HUES6 (cell line): Measurements from ENCODE around the gene VSTM2B.

Experiments
- H3K27ac ChIP-seq: 2 replicates; pipeline ENCODE4 v1.7.0; 2013; ENCODE audit warnings: low read depth, mild to moderate bottlenecking, low read length, inconsistent platforms
- H3K27me3 ChIP-seq: 2 replicates; pipeline ENCODE4 v1.6.1; 2013; ENCODE audit warnings: low read length; ENCODE audit not compliant: control insufficient read depth, insufficient read depth
- H3K36me3 ChIP-seq: 2 replicates; pipeline ENCODE4 v1.6.1; 2013; ENCODE audit warnings: low read length; ENCODE audit not compliant: control insufficient read depth, insufficient read depth
- H3K4me1 ChIP-seq: 2 replicates; pipeline ENCODE4 v1.6.1; 2013; ENCODE audit warnings: low read length; ENCODE audit not compliant: control insufficient read depth, insufficient read depth
- H3K4me3 ChIP-seq: 2 replicates; pipeline ENCODE4 v1.5.1; 2013; ENCODE audit warnings: low read depth, low read length
- H3K9ac ChIP-seq: one replicate; pipeline ENCODE4 v1.6.1; 2013; ENCODE audit warnings: mild to moderate bottlenecking, low read length
- H3K9me3 ChIP-seq: 2 replicates; pipeline ENCODE4 v1.6.1; 2013; ENCODE audit warnings: low read depth, low read length; ENCODE audit not compliant: control insufficient read depth, insufficient read depth

The VSTM2B gene

GRCh38 chr19:29573486-29573885 is 47.7 kb downstream of the VSTM2B start:
- no peak overlapping the region for H3K27ac ChIP-seq
- peaks cover 37% of the 10 kb centered on the region for H3K27me3 ChIP-seq
- no peak overlapping the region for H3K4me3 ChIP-seq
- no peak overlapping the region for H3K9ac ChIP-seq
- peaks cover 15% of the 10 kb centered on the region for H3K4me1 ChIP-seq
- no peaks in the 10 kb centered on the region for H3K9me3 ChIP-seq
- no peaks in the 10 kb centered on the region for H3K36me3 ChIP-seq

- Histone ChIP-seq H3K4me1 (peaks cover 15% of the 10 kb centered on the region), H3K9ac (no peak overlapping the region), H3K4me3 (no peak overlapping the region), H3K27me3 (peaks cover 43% of the 10 kb centered on the region), H3K36me3 (no peaks in the 10 kb centered on the region), H3K9me3 (no peaks in the 10 kb centered on the region), H3K27ac (no peak overlapping the region)
Measured at GRCh38 chr19:29574510-29574909, 48.7 kb downstream of the VSTM2B start.

- H3K9ac ChIP-seq = no peak overlapping the region
- no peak overlapping the region for H3K4me3 ChIP-seq
- no peak overlapping the region for H3K27ac ChIP-seq
- peaks cover 44% of the 10 kb centered on the region for H3K27me3 ChIP-seq
- no peaks in the 10 kb centered on the region for H3K36me3 ChIP-seq
- peaks cover 15% of the 10 kb centered on the region for H3K4me1 ChIP-seq
- H3K9me3 ChIP-seq = no peaks in the 10 kb centered on the region
Measured at GRCh38 chr19:29576046-29576606, 50.3 kb downstream of the VSTM2B start.

GRCh38 chr19:29576761-29577648 is 51.2 kb downstream of the VSTM2B start:
- H3K9me3 ChIP-seq = no peaks in the 10 kb centered on the region
- peaks cover 44% of the 10 kb centered on the region for H3K27me3 ChIP-seq
- H3K36me3 ChIP-seq = no peaks in the 10 kb centered on the region
- H3K4me3 ChIP-seq = no peak overlapping the region
- no peak overlapping the region for H3K27ac ChIP-seq
- H3K4me1 ChIP-seq = peaks cover 15% of the 10 kb centered on the region
- H3K9ac ChIP-seq = no peak overlapping the region

GRCh38 chr19:29577649-29577963 is 51.8 kb downstream of the VSTM2B start:
- Histone ChIP-seq H3K27me3 (peaks cover 41% of the 10 kb centered on the region), H3K4me1 (peaks cover 15% of the 10 kb centered on the region), H3K9me3 (no peaks in the 10 kb centered on the region), H3K9ac (no peak overlapping the region), H3K36me3 (no peaks in the 10 kb centered on the region), H3K4me3 (no peak overlapping the region), H3K27ac (no peak overlapping the region)

DNA sequence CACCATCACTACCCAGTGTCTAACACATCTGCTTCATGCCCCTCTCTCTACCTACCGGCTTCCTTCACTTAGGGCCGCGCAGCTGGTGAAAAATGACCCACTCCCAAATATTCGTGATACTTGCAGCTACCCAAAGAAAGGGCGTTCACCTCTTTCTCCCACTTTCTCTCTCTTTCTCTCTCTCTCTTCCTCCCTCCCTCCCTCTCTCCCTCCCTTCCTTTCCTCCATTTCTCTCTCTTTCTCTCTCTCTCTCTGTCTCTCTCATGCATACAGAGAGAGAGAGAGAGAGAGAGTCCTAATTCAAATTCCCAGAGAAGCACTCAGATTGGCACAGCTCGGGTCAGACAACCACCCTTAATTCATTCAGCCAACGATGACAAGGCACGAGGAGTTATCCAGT is 52.6 kb downstream of the VSTM2B start:
- H3K4me3 ChIP-seq = no peak overlapping the region
- H3K27ac ChIP-seq = no peak overlapping the region
- H3K36me3 ChIP-seq = no peaks in the 10 kb centered on the region
- peaks cover 17% of the 10 kb centered on the region for H3K4me1 ChIP-seq
- H3K9me3 ChIP-seq = no peaks in the 10 kb centered on the region
- H3K9ac ChIP-seq = no peak overlapping the region
- peaks cover 41% of the 10 kb centered on the region for H3K27me3 ChIP-seq

- peaks cover 41% of the 10 kb centered on the region for H3K27me3 ChIP-seq
Measured at GRCh38 chr19:29579308-29579910, 53.6 kb downstream of the VSTM2B start.

DNA sequence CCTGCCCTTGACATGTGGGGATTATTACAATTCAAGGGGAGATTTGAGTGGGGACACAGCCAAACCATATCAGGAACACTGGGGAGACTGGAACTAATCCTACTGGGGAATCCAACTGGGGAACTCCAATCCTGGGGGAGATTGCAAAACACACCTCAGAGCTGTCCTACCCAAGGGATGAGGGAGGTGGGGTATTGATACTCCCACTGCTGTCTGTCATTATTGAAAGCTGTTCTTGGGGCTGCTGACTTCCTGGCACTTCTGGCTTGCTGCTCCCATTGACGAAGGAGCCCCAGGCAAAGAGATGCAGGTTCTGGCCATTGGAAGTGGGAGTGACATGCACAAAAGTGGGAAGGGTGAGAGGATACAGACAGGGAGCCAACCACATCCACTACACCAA is 55.6 kb downstream of the VSTM2B start:
- H3K9ac ChIP-seq = no peak overlapping the region
- no peak overlapping the region for H3K27ac ChIP-seq
- H3K4me1 ChIP-seq = peaks cover 13% of the 10 kb centered on the region
- no peak overlapping the region for H3K4me3 ChIP-seq
- H3K36me3 ChIP-seq = no peaks in the 10 kb centered on the region
- no peaks in the 10 kb centered on the region for H3K9me3 ChIP-seq
- H3K27me3 ChIP-seq = peaks cover 34% of the 10 kb centered on the region

More at GRCh38 chr19:29579308-29579910, 53.6 kb downstream of the VSTM2B start:
- Histone ChIP-seq H3K36me3 (no peaks in the 10 kb centered on the region), H3K4me3 (no peak overlapping the region), H3K4me1 (peaks cover 21% of the 10 kb centered on the region), H3K9ac (no peak overlapping the region), H3K9me3 (no peaks in the 10 kb centered on the region), H3K27ac (no peak overlapping the region)

GRCh38 chr19:29583196-29583999 is 57.6 kb downstream of the VSTM2B start:
- no peaks in the 10 kb centered on the region for H3K9me3 ChIP-seq
- no peak overlapping the region for H3K9ac ChIP-seq
- H3K27ac ChIP-seq = no peak overlapping the region
- H3K4me3 ChIP-seq = no peak overlapping the region
- peaks cover 6% of the 10 kb centered on the region; the same call in 1 of the 2 replicates for H3K4me1 ChIP-seq
- peaks cover 26% of the 10 kb centered on the region; the same call in 1 of the 2 replicates for H3K27me3 ChIP-seq
- H3K36me3 ChIP-seq = no peaks in the 10 kb centered on the region

DNA sequence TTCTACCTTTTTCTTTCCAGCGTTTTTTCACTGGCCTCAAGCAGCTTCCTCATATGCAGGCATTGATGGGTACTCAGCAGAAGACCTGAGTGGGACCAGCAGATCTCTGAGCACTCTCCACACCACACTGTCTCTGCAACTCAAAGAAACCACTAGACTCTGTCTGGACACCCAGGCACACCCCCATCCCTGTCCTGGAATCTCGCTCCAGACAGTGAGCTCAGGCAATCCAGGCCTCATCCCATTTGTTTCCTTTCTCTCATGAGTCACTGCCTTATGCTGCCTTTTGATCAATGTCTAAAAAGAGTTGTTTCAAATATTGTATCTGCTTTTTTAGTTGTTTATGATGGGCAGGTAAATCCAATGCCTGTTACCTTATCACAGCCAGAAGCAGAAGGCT is 60.6 kb downstream of the VSTM2B start:
- no peak overlapping the region for H3K4me3 ChIP-seq
- H3K4me1 ChIP-seq = peaks cover 6% of the 10 kb centered on the region; the same call in 1 of the 2 replicates
- peaks cover 29% of the 10 kb centered on the region for H3K27me3 ChIP-seq
- H3K9ac ChIP-seq = no peak overlapping the region
- H3K36me3 ChIP-seq = no peaks in the 10 kb centered on the region
- no peak overlapping the region for H3K27ac ChIP-seq
- no peaks in the 10 kb centered on the region for H3K9me3 ChIP-seq
